Esophagus squamous epithelium (tissue), 4 donors: Measurements from ENCODE around the gene NLRC5.

ENCODE experiments used
- POLR2A ChIP-seq, 4 donors: fragments of 450-650 bp; IDR thresholded peaks; one replicate each; pipeline ENCODE4 v1.6.1; 2017; ENCODE audit warnings: antibody characterized with exemption in 4 of 4, mild to moderate bottlenecking in 4 of 4, moderate library complexity in 3 of 4
- TF ChIP-seq, protein P1 (sequence below), 6 experiments: fragments of 450-650 bp in 4 of 6; fragments of 200-600 bp in 2 of 6; sonication (generic) in 2 of 6; IDR thresholded peaks; one replicate each; pipeline ENCODE4 v1.5.1; 2016 to 2019; ENCODE audit warnings: antibody characterized with exemption in 6 of 6, mild to moderate bottlenecking in 4 of 6, moderate library complexity in 4 of 6

DNA sequence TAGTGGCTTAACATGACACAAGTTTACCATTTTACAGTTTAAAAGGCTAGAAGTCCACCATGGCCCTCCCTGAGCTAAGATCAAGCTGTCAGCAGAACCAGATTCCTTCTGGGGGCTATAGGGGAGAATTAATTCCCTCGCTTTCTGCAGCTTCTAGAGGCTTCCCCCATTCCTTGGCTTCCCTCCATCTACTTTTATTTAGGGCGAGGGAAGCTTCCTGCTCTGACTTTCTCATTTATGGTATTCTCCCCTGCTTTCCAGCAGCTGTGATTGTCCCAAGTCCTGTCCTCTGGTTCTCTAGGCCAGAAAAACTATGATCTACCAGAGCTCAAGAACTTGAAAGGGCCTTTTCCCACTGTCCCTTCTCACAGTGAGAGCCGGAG is 23.3 kb upstream of the NLRC5 start:
- TF ChIP-seq, protein P1, sequence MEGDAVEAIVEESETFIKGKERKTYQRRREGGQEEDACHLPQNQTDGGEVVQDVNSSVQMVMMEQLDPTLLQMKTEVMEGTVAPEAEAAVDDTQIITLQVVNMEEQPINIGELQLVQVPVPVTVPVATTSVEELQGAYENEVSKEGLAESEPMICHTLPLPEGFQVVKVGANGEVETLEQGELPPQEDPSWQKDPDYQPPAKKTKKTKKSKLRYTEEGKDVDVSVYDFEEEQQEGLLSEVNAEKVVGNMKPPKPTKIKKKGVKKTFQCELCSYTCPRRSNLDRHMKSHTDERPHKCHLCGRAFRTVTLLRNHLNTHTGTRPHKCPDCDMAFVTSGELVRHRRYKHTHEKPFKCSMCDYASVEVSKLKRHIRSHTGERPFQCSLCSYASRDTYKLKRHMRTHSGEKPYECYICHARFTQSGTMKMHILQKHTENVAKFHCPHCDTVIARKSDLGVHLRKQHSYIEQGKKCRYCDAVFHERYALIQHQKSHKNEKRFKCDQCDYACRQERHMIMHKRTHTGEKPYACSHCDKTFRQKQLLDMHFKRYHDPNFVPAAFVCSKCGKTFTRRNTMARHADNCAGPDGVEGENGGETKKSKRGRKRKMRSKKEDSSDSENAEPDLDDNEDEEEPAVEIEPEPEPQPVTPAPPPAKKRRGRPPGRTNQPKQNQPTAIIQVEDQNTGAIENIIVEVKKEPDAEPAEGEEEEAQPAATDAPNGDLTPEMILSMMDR (IDR thresholded peaks at IDR 0.05): no peak
- TF ChIP-seq POLR2A (IDR thresholded peaks at IDR 0.05): no peak
